GM21723 (cell line): ENCODE measurements around the gene SYNDIG1L.
"Not testable (repeated sequence)": the region's sequence is repeated elsewhere in the genome, so short reads cannot be mapped to it uniquely, and the experiment has no call there.

ENCODE experiments used
- ATAC-seq: cut with Tn5 transposase; IDR thresholded peaks from one replicate; pipeline ENCODE4 v1.9.1; 2021; ENCODE audit warnings: mild to moderate bottlenecking, moderate library complexity; ENCODE audit not compliant: unreplicated experiment

SYNDIG1L gene

GRCh38 chr14:74426202-74426582 lies at the start of gene SYNDIG1L:
Gene SYNDIG1L (minus strand): TSS chr14:74426210. CDS start chr14:74409744, 16,466 bp downstream.
- ATAC-seq = no peak

- ATAC-seq = no peak
Measured at GRCh38 chr14:74475678-74476077, 49.7 kb upstream of the SYNDIG1L start.

- no peak for ATAC-seq
Measured at GRCh38 chr14:74474376-74474775, 48.4 kb upstream of the SYNDIG1L start.

GRCh38 chr14:74472601-74473000 lies 46.6 kb upstream of the SYNDIG1L start:
- ATAC-seq = no peak

- ATAC-seq = no peak
Measured at GRCh38 chr14:74469548-74470518, 43.8 kb upstream of the SYNDIG1L start.

- ATAC-seq = no peak
Measured at GRCh38 chr14:74468513-74468912, 42.5 kb upstream of the SYNDIG1L start.

GRCh38 chr14:74465335-74465734 lies 39.3 kb upstream of the SYNDIG1L start:
- no peak for ATAC-seq

GRCh38 chr14:74464785-74465184 lies 38.8 kb upstream of the SYNDIG1L start:
- ATAC-seq = no peak

- no peak for ATAC-seq
Measured at GRCh38 chr14:74463697-74464096, 37.7 kb upstream of the SYNDIG1L start.

- no peak for ATAC-seq
Measured at GRCh38 chr14:74462993-74463392, 37.0 kb upstream of the SYNDIG1L start.

- ATAC-seq = no peak
Measured at GRCh38 chr14:74459976-74460375, 34.0 kb upstream of the SYNDIG1L start.

GRCh38 chr14:74459289-74459946 lies 33.4 kb upstream of the SYNDIG1L start:
- ATAC-seq = no peak

GRCh38 chr14:74457565-74457895 lies 31.5 kb upstream of the SYNDIG1L start:
- ATAC-seq = no peak

GRCh38 chr14:74456684-74457564 lies 30.9 kb upstream of the SYNDIG1L start:
- no peak for ATAC-seq

- ATAC-seq = not testable (repeated sequence)
Measured at GRCh38 chr14:74454397-74454796, 28.4 kb upstream of the SYNDIG1L start.

- ATAC-seq = no peak
Measured at GRCh38 chr14:74444866-74445265, 18.9 kb upstream of the SYNDIG1L start.

GRCh38 chr14:74442757-74443156 lies 16.7 kb upstream of the SYNDIG1L start:
- ATAC-seq = no peak

GRCh38 chr14:74441113-74441512 lies 15.1 kb upstream of the SYNDIG1L start:
- ATAC-seq = no peak

- no peak for ATAC-seq
Measured at GRCh38 chr14:74438351-74438915, 12.4 kb upstream of the SYNDIG1L start.

GRCh38 chr14:74437496-74438053 lies 11.6 kb upstream of the SYNDIG1L start:
- ATAC-seq = no peak
